ENCODE data around the gene SAPCD1. TPM values are rescaled to one million over a fixed set of nuclear protein-coding genes. Genes with fewer than 3 reads are reported as not detected.

The SAPCD1 gene
- polyA plus RNA-seq, 1 of the 3 experiments (the other 2 are of a cell fraction) = 5.9 TPM

GRCh38 chr6:31791324-31792089, 29.1 kb downstream of the SAPCD1 start (continued):
- no peak for TF ChIP-seq CHD2 (IDR thresholded peaks at IDR 0.05; ENCODE audit: low read length, partially characterized antibody)
- no peak for TF ChIP-seq TAF1 (IDR thresholded peaks at IDR 0.05; ENCODE audit: borderline replicate concordance, low read depth, low read length)
- no peak for TF ChIP-seq NFIC (IDR thresholded peaks at IDR 0.05; ENCODE audit: borderline replicate concordance)
- no peak for TF ChIP-seq USF2 (IDR thresholded peaks at IDR 0.05; ENCODE audit: borderline replicate concordance, low read depth, low read length)
- TF ChIP-seq MAX (IDR thresholded peaks at IDR 0.05; ENCODE audit: low read depth) = no peak
- no peak for TF ChIP-seq USF1 (IDR thresholded peaks at IDR 0.05; ENCODE audit: borderline replicate concordance, low read depth)

- Histone ChIP-seq H3K36me3 (replicated peaks in 1 of 2; ENCODE audit: control insufficient read depth in 1 of 2, insufficient read depth in 2 of 2, low read length in 1 of 2) (peaks cover 22 to 28% of the 10 kb centered on the region in 2 experiments), H3K27me3 (ENCODE audit: insufficient read depth) (no peaks in the 10 kb centered on the region), H3K9me2 (no peaks in the 10 kb centered on the region), H3K9ac (no peak overlapping the region), H3K79me2 (ENCODE audit: insufficient read depth) (peaks cover 38% of the 10 kb centered on the region), H3K27ac (ENCODE audit: low read depth in 2 of 2, low read length in 1 of 2) (peak overlapping the region in 1 of 2 experiments; percentile 72; a peak in 1 of 4 replicates), H4K20me1 (ENCODE audit: insufficient read depth) (no peaks in the 10 kb centered on the region), H3K4me3 (ENCODE audit: low read depth in 2 of 2, low read length in 1 of 2) (no peak overlapping the region), H3K4me2 (no peak overlapping the region), H3F3A (replicated peaks; ENCODE audit: insufficient read depth) (peaks cover 17% of the 10 kb centered on the region), H2AFZ (ENCODE audit: low read depth) (no peak overlapping the region), H3K9me3 (no peaks in the 10 kb centered on the region), H3K4me1 (ENCODE audit: control insufficient read depth in 1 of 2, insufficient read depth in 2 of 2, low read depth in 1 of 2, low read length in 1 of 2) (peaks cover 3 to 12% of the 10 kb centered on the region in 2 experiments; a peak in 3 of 4 replicates)
- CTCF ChIA-PET = interaction anchor here (0.5 to 3.8 kb wide), 18 partner anchors 15 to 98 kb away, joined by 3 to 62 read pairs (median 6); partner anchors contain the start of genes CLIC1, HSPA1A, HSPA1L and LY6G6C
- POLR2A ChIA-PET = interaction anchor here (1.2 kb wide), 1 partner anchor 62 kb away, joined by 4 read pairs; no protein-coding TSS in a partner anchor
- 91% methylated on average over 3 of the region's 3 CpGs for WGBS (ENCODE audit: low lambda C conversion rate)
- DNase-seq = no peak
- TF ChIP-seq NRF1 (IDR thresholded peaks at IDR 0.05; ENCODE audit: low read depth, low read length) (no peak), YY1 (IDR thresholded peaks at IDR 0.05; ENCODE audit: low read depth) (no peak), IRF3 (IDR thresholded peaks at IDR 0.05; ENCODE audit: low read depth, low read length) (no peak)
These were observed 29.6 kb downstream of the SAPCD1 start for GRCh38 chr6:31792090-31792374.

- H3K79me2 ChIP-seq (ENCODE audit: insufficient read depth) = peaks cover 38% of the 10 kb centered on the region
- H3K27ac ChIP-seq (ENCODE audit: low read depth in 2 of 2, low read length in 1 of 2) = peak overlapping the region in 1 of 2 experiments; percentile 72; a peak in 2 of 4 replicates
- 45% methylated on average over 9 of the region's 12 CpGs for WGBS (ENCODE audit: low lambda C conversion rate)
- peak overlapping the region; percentile 53; the same call in 1 of the 2 replicates for H3K4me2 ChIP-seq
- no peak for DNase-seq
- TF ChIP-seq USF1 (IDR thresholded peaks at IDR 0.05; ENCODE audit: borderline replicate concordance, low read depth) = peak; percentile 54
- TF ChIP-seq FOSL2 (IDR thresholded peaks at IDR 0.05; ENCODE audit: borderline replicate concordance, low read depth) = peak; percentile 36; the same call in 1 of the 2 replicates
- peak; percentile 42; the same call in 1 of the 2 replicates for TF ChIP-seq GABPA (IDR thresholded peaks at IDR 0.05; ENCODE audit: low read depth)
- no peak for TF ChIP-seq EZH2phosphoT487 (IDR thresholded peaks at IDR 0.05; ENCODE audit: borderline replicate concordance, low read depth)
- TF ChIP-seq PBX3 (IDR thresholded peaks at IDR 0.05) = no peak
- TF ChIP-seq NFIC (IDR thresholded peaks at IDR 0.05; ENCODE audit: borderline replicate concordance) = no peak
- no peak for TF ChIP-seq RFX5 (IDR thresholded peaks at IDR 0.05; ENCODE audit: low read length)
- no peak for TF ChIP-seq SIN3A (IDR thresholded peaks at IDR 0.05; ENCODE audit: borderline replicate concordance, low read depth, low read length)
- no peaks in the 10 kb centered on the region for H3K27me3 ChIP-seq (ENCODE audit: insufficient read depth)
- no peak overlapping the region for H2AFZ ChIP-seq (ENCODE audit: low read depth)
- no peaks in the 10 kb centered on the region for H4K20me1 ChIP-seq (ENCODE audit: insufficient read depth)
- peaks cover 23 to 31% of the 10 kb centered on the region in 2 experiments for H3K36me3 ChIP-seq (replicated peaks in 1 of 2; ENCODE audit: control insufficient read depth in 1 of 2, insufficient read depth in 2 of 2, low read length in 1 of 2)
- H3K4me3 ChIP-seq (ENCODE audit: low read depth in 2 of 2, low read length in 1 of 2) = no peak overlapping the region
- ChIA-PET CTCF (interaction anchor here (2.3 to 3.8 kb wide), 2 partner anchors 16 to 23 kb away, joined by 16 to 62 read pairs; partner anchors contain the start of gene VWA7), POLR2A (no interaction called here)
- peaks cover 3 to 12% of the 10 kb centered on the region in 2 experiments; a peak in 3 of 4 replicates for H3K4me1 ChIP-seq (ENCODE audit: control insufficient read depth in 1 of 2, insufficient read depth in 2 of 2, low read depth in 1 of 2, low read length in 1 of 2)
- no peaks in the 10 kb centered on the region for H3K9me2 ChIP-seq
- H3F3A ChIP-seq (replicated peaks; ENCODE audit: insufficient read depth) = peaks cover 25% of the 10 kb centered on the region
- H3K9me3 ChIP-seq = no peaks in the 10 kb centered on the region
- no peak overlapping the region for H3K9ac ChIP-seq
These were observed 30.3 kb downstream of the SAPCD1 start for GRCh38 chr6:31792761-31793171.
